Activated CD4-positive, alpha-beta T cell treated with anti-CD3 and anti-CD28 coated beads, Interleukin-2, amount 10 ng/mL, durations not matched to agents 7 days and 5 days (primary cell): ENCODE results near the gene NR2F1-AS1. TPM values are rescaled to one million over a fixed set of nuclear protein-coding genes. Genes with fewer than 3 reads are reported as not detected.
"Not testable (repeated sequence)": the region's sequence is repeated elsewhere in the genome, so short reads cannot be mapped to it uniquely, and the experiment has no call there.

Source experiments
- CTCF ChIA-PET: fragments of 350-600 bp; sonication (Branson Sonifier 250); formaldehyde crosslinking; loops from one replicate; lab custom pipeline; 2021; ENCODE audit warnings: antibody characterized with exemption; lab: Charles Lee
- POLR2A ChIA-PET: fragments of 350-600 bp; sonication (Branson Sonifier 250); formaldehyde crosslinking; loops from one replicate; lab custom pipeline; 2021; ENCODE audit warnings: antibody characterized with exemption; lab: Charles Lee
- DNase-seq: peaks from one replicate; pipeline ENCODE4 v3.0.0-alpha.2; 2020
- H3K27ac Mint-ChIP-seq: one replicate; pipeline ENCODE4 v1.8.0; 2021; ENCODE audit warnings: mild to moderate bottlenecking, moderate library complexity, mixed read lengths
- H3K27me3 Mint-ChIP-seq: one replicate; pipeline ENCODE4 v1.8.0; 2021; ENCODE audit warnings: mixed read lengths
- H3K36me3 Mint-ChIP-seq: one replicate; pipeline ENCODE4 v1.8.0; 2021; ENCODE audit warnings: low read depth, mixed read lengths
- H3K4me1 Mint-ChIP-seq: one replicate; pipeline ENCODE4 v1.8.0; 2021; ENCODE audit warnings: mixed read lengths
- H3K4me3 Mint-ChIP-seq: one replicate; pipeline ENCODE4 v1.8.0; 2021; ENCODE audit warnings: mild to moderate bottlenecking, moderate library complexity, mixed read lengths
- H3K9me3 Mint-ChIP-seq: one replicate; pipeline ENCODE4 v1.8.0; 2021; ENCODE audit warnings: mixed read lengths
- total RNA-seq, 2 experiments: library from RNA; stranded (reverse); gene quantifications; one replicate each; pipeline ENCODE4 v1.2.3, GENCODE V29; 2021

Gene NR2F1-AS1
- total RNA-seq, 2 experiments from 2014 or later: not detected

GRCh38 chr5:93407454-93407853, 173.6 kb downstream of the NR2F1-AS1 start:
- no peak overlapping the region for H3K4me3 Mint-ChIP-seq
- no peaks in the 10 kb centered on the region for H3K9me3 Mint-ChIP-seq
- H3K4me1 Mint-ChIP-seq: no peaks in the 10 kb centered on the region
- ChIA-PET POLR2A (no interaction called here), CTCF (no interaction called here)
- H3K36me3 Mint-ChIP-seq: no peaks in the 10 kb centered on the region
- H3K27me3 Mint-ChIP-seq: peaks cover 3% of the 10 kb centered on the region
- DNase-seq: no peak
- H3K27ac Mint-ChIP-seq: no peak overlapping the region

DNA sequence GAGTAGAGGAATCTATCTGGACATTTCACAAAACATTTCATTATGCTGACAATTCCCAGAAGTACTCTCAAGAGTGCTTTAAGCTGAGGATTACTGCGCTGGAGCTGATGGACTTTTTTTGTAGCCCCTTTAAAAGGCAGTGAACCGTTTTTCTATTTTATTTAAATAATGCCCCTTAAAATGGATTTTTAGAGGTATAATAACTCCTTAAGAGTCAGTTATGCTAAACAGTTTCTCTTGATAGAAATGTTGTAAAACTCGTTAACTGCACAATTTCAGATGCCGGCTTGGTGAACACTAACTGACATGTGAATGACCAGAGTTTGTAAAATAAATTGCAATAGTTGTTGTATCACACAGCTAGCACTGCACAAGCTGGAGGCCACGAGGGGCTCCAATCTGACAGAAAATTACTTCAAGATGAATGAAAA, 174.0 kb downstream of the NR2F1-AS1 start:
- no peak overlapping the region for H3K4me3 Mint-ChIP-seq
- H3K27ac Mint-ChIP-seq: no peak overlapping the region
- no peaks in the 10 kb centered on the region for H3K4me1 Mint-ChIP-seq
- no peaks in the 10 kb centered on the region for H3K36me3 Mint-ChIP-seq
- ChIA-PET POLR2A (no interaction called here), CTCF (no interaction called here)
- no peak for DNase-seq
- peaks cover 3% of the 10 kb centered on the region for H3K27me3 Mint-ChIP-seq
- no peaks in the 10 kb centered on the region for H3K9me3 Mint-ChIP-seq

GRCh38 chr5:93404246-93404645, 176.8 kb downstream of the NR2F1-AS1 start:
- Mint-ChIP-seq H3K4me3 (no peak overlapping the region), H3K27me3 (peaks cover 3% of the 10 kb centered on the region), H3K9me3 (no peaks in the 10 kb centered on the region), H3K27ac (no peak overlapping the region), H3K36me3 (no peaks in the 10 kb centered on the region), H3K4me1 (no peaks in the 10 kb centered on the region)
- ChIA-PET POLR2A (no interaction called here), CTCF (no interaction called here)
- DNase-seq: no peak

GRCh38 chr5:93403141-93403928, 177.7 kb downstream of the NR2F1-AS1 start:
- CTCF ChIA-PET: no interaction called here
- H3K4me1 Mint-ChIP-seq: no peaks in the 10 kb centered on the region
- H3K9me3 Mint-ChIP-seq: no peaks in the 10 kb centered on the region
- DNase-seq: no peak
- POLR2A ChIA-PET: no interaction called here
- no peak overlapping the region for H3K4me3 Mint-ChIP-seq
- no peaks in the 10 kb centered on the region for H3K36me3 Mint-ChIP-seq
- no peak overlapping the region for H3K27ac Mint-ChIP-seq
- H3K27me3 Mint-ChIP-seq: peaks cover 3% of the 10 kb centered on the region

DNA sequence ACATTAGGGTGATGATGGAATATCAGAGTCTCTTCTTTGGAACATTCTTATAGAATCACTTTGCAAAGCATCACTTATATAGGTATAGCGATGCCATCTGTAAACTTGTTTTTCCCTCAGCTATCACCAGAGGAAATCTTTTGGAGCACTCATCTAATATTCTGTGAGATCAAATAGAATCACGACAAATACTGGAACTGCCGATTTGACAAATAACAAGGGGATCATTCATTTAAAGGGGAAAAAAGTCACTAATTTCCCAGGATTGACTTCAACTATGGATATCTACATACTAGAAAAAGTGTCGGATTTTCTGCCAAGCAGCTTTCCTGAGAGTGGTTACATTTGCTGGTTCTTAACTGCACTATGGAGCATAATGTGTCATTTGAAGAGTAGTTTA, 178.6 kb downstream of the NR2F1-AS1 start:
- POLR2A ChIA-PET: no interaction called here
- CTCF ChIA-PET: no interaction called here
- no peaks in the 10 kb centered on the region for H3K36me3 Mint-ChIP-seq

GRCh38 chr5:93401634-93402213, 179.3 kb downstream of the NR2F1-AS1 start:
- Mint-ChIP-seq H3K27ac (no peak overlapping the region), H3K36me3 (no peaks in the 10 kb centered on the region), H3K9me3 (peaks cover under 1% of the 10 kb centered on the region), H3K27me3 (peaks cover 3% of the 10 kb centered on the region), H3K4me3 (no peak overlapping the region), H3K4me1 (no peaks in the 10 kb centered on the region)
- DNase-seq: no peak
- POLR2A ChIA-PET: no interaction called here
- CTCF ChIA-PET: no interaction called here

More for the DNA sequence above, 178.6 kb downstream of the NR2F1-AS1 start:
- Mint-ChIP-seq H3K4me3 (no peak overlapping the region), H3K9me3 (no peaks in the 10 kb centered on the region), H3K27me3 (peaks cover 3% of the 10 kb centered on the region), H3K4me1 (no peaks in the 10 kb centered on the region), H3K27ac (no peak overlapping the region)
- no peak for DNase-seq

- CTCF ChIA-PET: no interaction called here
- Mint-ChIP-seq H3K9me3 (peaks cover 5% of the 10 kb centered on the region), H3K27ac (no peak overlapping the region), H3K36me3 (no peaks in the 10 kb centered on the region), H3K4me3 (no peak overlapping the region), H3K27me3 (peaks cover 3% of the 10 kb centered on the region), H3K4me1 (no peaks in the 10 kb centered on the region)
- POLR2A ChIA-PET: no interaction called here
- DNase-seq: no peak
These were observed 181.3 kb downstream of the NR2F1-AS1 start for GRCh38 chr5:93399675-93400074.

- POLR2A ChIA-PET: no interaction called here
- H3K36me3 Mint-ChIP-seq: no peaks in the 10 kb centered on the region
- H3K4me1 Mint-ChIP-seq: no peaks in the 10 kb centered on the region
- no peak overlapping the region for H3K27ac Mint-ChIP-seq
- H3K9me3 Mint-ChIP-seq: peaks cover 5% of the 10 kb centered on the region
- CTCF ChIA-PET: no interaction called here
- no peak overlapping the region for H3K4me3 Mint-ChIP-seq
- DNase-seq: no peak
- no peaks in the 10 kb centered on the region for H3K27me3 Mint-ChIP-seq
These were observed 185.0 kb downstream of the NR2F1-AS1 start for GRCh38 chr5:93395971-93396379.

DNA sequence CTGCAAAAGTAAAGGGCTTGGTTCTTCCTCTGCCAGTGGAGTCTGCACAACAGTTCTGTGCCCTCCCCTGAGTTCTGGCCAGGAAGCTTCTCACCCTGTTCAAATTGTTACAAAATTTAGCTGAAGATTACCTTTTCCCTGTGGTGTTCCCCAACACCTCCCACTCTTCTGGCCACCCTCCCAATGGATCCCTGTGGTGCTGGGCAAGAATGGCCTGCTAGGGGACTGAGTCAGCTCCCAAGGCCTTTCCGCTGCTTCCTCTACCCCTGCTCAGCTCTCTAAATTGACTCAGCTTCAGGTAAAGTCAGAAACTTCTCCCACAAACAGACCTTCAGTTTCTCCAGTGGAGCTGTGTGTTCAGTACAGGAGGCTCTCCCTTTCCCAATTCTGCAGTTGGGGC, 186.0 kb downstream of the NR2F1-AS1 start:
- H3K36me3 Mint-ChIP-seq: no peaks in the 10 kb centered on the region
- H3K9me3 Mint-ChIP-seq: peaks cover 5% of the 10 kb centered on the region
- POLR2A ChIA-PET: no interaction called here
- no peak overlapping the region for H3K27ac Mint-ChIP-seq
- no peak for DNase-seq
- H3K4me3 Mint-ChIP-seq: no peak overlapping the region
- H3K4me1 Mint-ChIP-seq: no peaks in the 10 kb centered on the region
- no peaks in the 10 kb centered on the region for H3K27me3 Mint-ChIP-seq
- CTCF ChIA-PET: no interaction called here

DNA sequence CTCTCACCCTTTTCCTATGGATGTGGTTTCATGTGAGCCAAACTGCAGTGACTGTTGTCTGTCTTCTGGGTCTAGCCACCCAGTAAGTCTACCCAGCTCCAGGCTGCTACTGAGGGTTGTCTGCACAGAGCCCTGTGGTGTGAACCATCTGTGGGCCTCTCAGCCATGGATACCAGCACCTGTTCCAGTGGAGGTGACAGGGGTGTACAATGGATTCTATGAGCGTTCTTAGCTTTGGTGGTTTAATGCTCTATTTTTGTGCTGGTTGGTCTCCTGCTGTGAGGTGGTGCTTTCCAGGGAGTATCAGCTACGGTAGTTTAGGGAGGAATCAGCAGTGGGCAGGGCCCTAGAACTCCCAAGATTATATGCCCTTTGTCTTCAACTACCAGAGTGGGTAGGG, 186.7 kb downstream of the NR2F1-AS1 start:
- DNase-seq: no peak
- CTCF ChIA-PET: no interaction called here
- Mint-ChIP-seq H3K36me3 (no peaks in the 10 kb centered on the region), H3K4me1 (no peaks in the 10 kb centered on the region), H3K27me3 (no peaks in the 10 kb centered on the region), H3K4me3 (no peak overlapping the region), H3K9me3 (peaks cover 5% of the 10 kb centered on the region), H3K27ac (no peak overlapping the region)
- POLR2A ChIA-PET: no interaction called here

DNA sequence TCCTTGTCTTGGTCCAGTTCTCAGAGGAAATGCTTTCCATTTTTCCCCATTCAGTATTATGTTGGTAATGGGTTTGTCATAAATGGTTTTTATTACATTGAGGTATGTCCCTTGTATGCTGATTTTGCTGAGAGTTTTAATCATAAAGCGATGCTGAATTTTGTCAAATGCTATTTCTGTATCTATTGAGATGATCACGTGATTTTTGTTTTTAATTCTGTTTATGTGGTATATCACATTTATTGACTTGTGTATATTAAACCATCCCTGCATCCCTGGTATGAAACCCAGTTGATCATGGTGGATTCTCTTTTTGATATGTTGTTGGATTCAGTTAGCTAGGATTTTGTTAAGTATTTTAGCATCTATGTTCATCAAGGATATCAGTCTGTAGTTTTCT, 189.8 kb downstream of the NR2F1-AS1 start:
- DNase-seq, H3K9me3 Mint-ChIP-seq, H3K4me3 Mint-ChIP-seq, POLR2A ChIA-PET, H3K27ac Mint-ChIP-seq, H3K27me3 Mint-ChIP-seq, H3K36me3 Mint-ChIP-seq, CTCF ChIA-PET, H3K4me1 Mint-ChIP-seq: not testable (repeated sequence)

DNA sequence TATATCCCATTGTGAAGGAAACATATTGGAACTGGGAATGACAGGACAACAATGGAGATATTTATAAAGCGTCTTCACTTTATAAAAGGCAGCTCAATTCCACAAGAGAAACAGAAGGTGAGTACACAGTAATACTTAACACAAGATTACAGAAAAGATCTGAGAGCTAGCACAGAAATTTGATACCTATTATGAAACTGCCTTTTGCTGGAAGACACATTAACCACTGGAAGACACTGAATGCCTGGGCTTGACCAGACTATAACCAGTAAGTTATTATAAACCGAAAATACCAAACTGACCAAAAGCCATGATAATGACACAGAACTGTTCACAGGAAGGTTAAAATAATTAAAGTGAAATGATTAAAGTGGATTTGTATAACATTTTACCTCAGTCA, 195.4 kb downstream of the NR2F1-AS1 start:
- POLR2A ChIA-PET: no interaction called here
- H3K4me3 Mint-ChIP-seq: no peak overlapping the region
- no peak for DNase-seq
- no peaks in the 10 kb centered on the region for H3K27me3 Mint-ChIP-seq
- no peaks in the 10 kb centered on the region for H3K9me3 Mint-ChIP-seq
- no peak overlapping the region for H3K27ac Mint-ChIP-seq
- CTCF ChIA-PET: no interaction called here
- no peaks in the 10 kb centered on the region for H3K36me3 Mint-ChIP-seq
- H3K4me1 Mint-ChIP-seq: no peaks in the 10 kb centered on the region

GRCh38 chr5:93384995-93385394, 196.0 kb downstream of the NR2F1-AS1 start:
- no peak overlapping the region for H3K27ac Mint-ChIP-seq
- H3K36me3 Mint-ChIP-seq: no peaks in the 10 kb centered on the region
- H3K4me3 Mint-ChIP-seq: no peak overlapping the region
- POLR2A ChIA-PET: no interaction called here
- CTCF ChIA-PET: no interaction called here
- no peak for DNase-seq
- no peaks in the 10 kb centered on the region for H3K4me1 Mint-ChIP-seq
- no peaks in the 10 kb centered on the region for H3K9me3 Mint-ChIP-seq
- H3K27me3 Mint-ChIP-seq: no peaks in the 10 kb centered on the region

DNA sequence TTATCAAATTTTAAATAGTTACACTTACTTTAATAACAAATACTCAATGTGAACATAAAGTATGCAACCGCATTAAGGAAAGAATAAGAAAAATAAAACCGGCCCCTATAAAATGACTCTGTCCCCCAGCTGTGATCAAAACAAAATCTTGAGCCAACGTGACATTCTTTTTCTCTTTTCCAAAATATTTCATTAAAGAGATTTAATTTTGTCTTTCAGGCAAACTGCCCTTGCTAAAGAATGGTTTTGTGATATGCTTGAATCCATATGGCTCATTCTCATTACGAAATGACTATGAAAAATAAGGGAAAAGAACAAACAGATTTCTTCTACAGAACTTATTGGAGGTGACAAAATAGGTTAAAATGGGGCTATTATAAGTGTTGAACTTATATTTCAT, 197.0 kb downstream of the NR2F1-AS1 start:
- H3K27me3 Mint-ChIP-seq: no peaks in the 10 kb centered on the region
- H3K4me3 Mint-ChIP-seq: no peak overlapping the region
- POLR2A ChIA-PET: no interaction called here
- no peaks in the 10 kb centered on the region for H3K36me3 Mint-ChIP-seq
- no peak for DNase-seq
- no peaks in the 10 kb centered on the region for H3K4me1 Mint-ChIP-seq
- CTCF ChIA-PET: no interaction called here
- no peaks in the 10 kb centered on the region for H3K9me3 Mint-ChIP-seq
- H3K27ac Mint-ChIP-seq: no peak overlapping the region
